H1 (cell line): ENCODE data around the gene SERPING1. TPM values are rescaled to one million over a fixed set of nuclear protein-coding genes. Genes with fewer than 3 reads are reported as not detected.

Source experiments
- ASH2L ChIP-seq: fragments of 200-600, 300-600 bp; sonication (generic); IDR thresholded peaks from one replicate; pipeline ENCODE4 v1.7.1; 2017; ENCODE audit warnings: low read length
- ATF3 ChIP-seq: IDR thresholded peaks from 2 replicates; pipeline ENCODE4 v1.6.1; 2011; ENCODE audit warnings: low read depth, mild to moderate bottlenecking, low read length; ENCODE audit not compliant: insufficient read depth
- CREB1 ChIP-seq: IDR thresholded peaks from 2 replicates; pipeline ENCODE4 v1.6.1; 2012; ENCODE audit warnings: inconsistent platforms
- EGR1 ChIP-seq: IDR thresholded peaks from 2 replicates; pipeline ENCODE4 v1.6.1; 2011; ENCODE audit warnings: low read depth, low read length, borderline replicate concordance
- EP300 ChIP-seq, 2 experiments: IDR thresholded peaks; 1 replicate in 1 of 2; 2 replicates in 1 of 2; pipeline ENCODE4 v1.6.1; 2011 to 2012; ENCODE audit warnings: low read depth in 2 of 2, low read length in 2 of 2, mild to moderate bottlenecking in 2 of 2, borderline replicate concordance in 1 of 2, inconsistent platforms in 1 of 2, moderate library complexity in 1 of 2
- FOSL1 ChIP-seq: IDR thresholded peaks from 2 replicates; pipeline ENCODE4 v1.6.1; 2011; ENCODE audit warnings: mild to moderate bottlenecking, low read depth, low read length, moderate library complexity; ENCODE audit not compliant: insufficient read depth
- GTF2F1 ChIP-seq: IDR thresholded peaks from 2 replicates; pipeline ENCODE4 v1.6.1; 2012; ENCODE audit warnings: low read depth, low read length, improper control_type of control experiment, borderline replicate concordance
- KDM5A ChIP-seq: fragments of 200-600 bp; IDR thresholded peaks from 2 replicates; pipeline ENCODE4 v1.7.1; 2012; ENCODE audit warnings: mild to moderate bottlenecking, low read length, inconsistent platforms, mixed read lengths
- POLR2A ChIP-seq, 2 experiments: IDR thresholded peaks; 1 replicate in 1 of 2; 2 replicates in 1 of 2; pipeline ENCODE4 v1.6.1; 2011; ENCODE audit warnings: low read depth in 2 of 2, low read length in 2 of 2, mild to moderate bottlenecking in 2 of 2; ENCODE audit errors: control extremely low read depth in 1 of 2
- RBBP5 ChIP-seq: IDR thresholded peaks from 2 replicates; pipeline ENCODE4 v1.7.1; 2012; ENCODE audit warnings: low read depth, mild to moderate bottlenecking, inconsistent platforms, low read length, moderate library complexity, borderline replicate concordance
- RXRA ChIP-seq: IDR thresholded peaks from 2 replicates; pipeline ENCODE4 v1.6.1; 2011; ENCODE audit warnings: low read depth, mild to moderate bottlenecking, low read length, moderate library complexity; ENCODE audit not compliant: insufficient read depth
- TAF1 ChIP-seq: IDR thresholded peaks from 2 replicates; pipeline ENCODE4 v1.6.1; 2011; ENCODE audit warnings: mild to moderate bottlenecking, low read depth, low read length
- TAF7 ChIP-seq: optimal IDR thresholded peaks from 2 replicates; pipeline ENCODE3; 2011; ENCODE audit warnings: low read depth, mild to moderate bottlenecking, inconsistent platforms, low read length, moderate library complexity, borderline replicate concordance
- USF2 ChIP-seq: IDR thresholded peaks from 2 replicates; pipeline ENCODE4 v1.6.1; 2011; ENCODE audit warnings: low read length, improper control_type of control experiment
- YY1 ChIP-seq: IDR thresholded peaks from 2 replicates; pipeline ENCODE4 v1.6.1; 2011; ENCODE audit warnings: low read depth, mild to moderate bottlenecking, low read length
- polyA plus RNA-seq, 7 experiments: library from polyadenylated mRNA; depleted of rRNA in 3 of 7; stranded (reverse) in 5 of 7; unstranded in 2 of 7; fragments of >200 nt in 5 of 7; fragments of 200-250 nt in 2 of 7; gene quantifications; 1 replicate in 5 of 7; 2 replicates in 1 of 7; 4 replicates in 1 of 7; pipeline versions ENCODE4 v1.2.1 to v1.2.3, GENCODE V29; 2011 to 2013; ENCODE audit warnings: missing spikeins in 2 of 7, mixed read lengths in 2 of 7
- total RNA-seq: library from RNA; stranded (reverse); fragmentation: NEBNext Ultra II Directional; extraction: Animal tissue kit (Norgen Biotek cat#: 25700); gene quantifications from 2 replicates; pipeline ENCODE4 v1.2.1, GENCODE V29; 2021

SERPING1 gene
- total and polyA plus RNA-seq, 2 of the 8 experiments (the other 6 are each of a cell fraction or from before 2014, with no cell fraction given): 50.9 to 54.8 TPM

- TF ChIP-seq YY1 (peak; percentile 97), RXRA (0 out of 2 replicates have a peak, but pooled peaks have one; percentile 17), CREB1 (no peak), RBBP5 (0 out of 2 replicates have a peak, but pooled peaks have one; percentile 20), POLR2A (IDR thresholded peaks at IDR 0.05; ENCODE audit: control extremely low read depth in 1 of 2, low read depth in 2 of 2, low read length in 2 of 2) (peak; percentile 94 to 95), USF2 (no peak), EGR1 (no peak), ASH2L (peak; percentile 15), EP300 (IDR thresholded peaks at IDR 0.05; ENCODE audit: borderline replicate concordance in 1 of 2, low read depth in 2 of 2, low read length in 2 of 2) (peak in 1 of 2 experiments; percentile 64; a peak in 1 of 3 replicates), TAF7 (peak; percentile 92), GTF2F1 (peak; percentile 82), TAF1 (peak; percentile 96), FOSL1 (no peak), ATF3 (no peak), KDM5A (peak; percentile 72; the same call in 1 of the 2 replicates)
- TF ChIP-seq, all 59 proteins: peak for 18
Measured at GRCh38 chr11:57638005-57638781, 40.7 kb downstream of the SERPING1 start (continued).
